K562 (cell line): ENCODE data around the gene CDH8. TPM values are rescaled to one million over a fixed set of nuclear protein-coding genes. Genes with fewer than 3 reads are reported as not detected.

Source experiments
- ATAC-seq: fragments of 200-7000 bp; cut with Tn5 transposase; 3 replicates; pipeline ENCODE4 v1.9.1; 2020; ENCODE audit warnings: moderate library complexity
- BruUV-seq: library from RNA; stranded (reverse); fragments of 400-500 nt; replicated peaks from 2 replicates; lab custom pipeline; 2021; lab: Mats Ljungman, UMichigan
- CTCF ChIA-PET: fragments of 300-600 bp; formaldehyde crosslinking; extraction: SDS; loops from one replicate; lab custom pipeline; 2021; ENCODE audit warnings: low intra/inter-chr PET ratio; lab: Yijun Ruan, JAX
- POLR2A ChIA-PET: fragments of 300-600, 350-650 bp; sonication (Branson Sonifier 250); formaldehyde crosslinking; extraction: SDS; loops from one replicate; lab custom pipeline; 2021; ENCODE audit warnings: antibody characterized with exemption, inconsistent platforms; lab: Yijun Ruan, JAX
- DNase-seq, 4 experiments: peaks; one replicate each; pipeline versions ENCODE4 v3.0.0 to v3.0.0-alpha.2; 2011 to 2018; ENCODE audit warnings: low spot score in 3 of 4, mixed read lengths in 3 of 4; ENCODE audit errors: extremely low read depth in 1 of 4
- FAIRE-seq: peaks from 2 replicates; lab custom pipeline; 2011; peaks lifted over from hg19 to GRCh38; lab: Jason Lieb, UNC
- H2AFZ ChIP-seq: 2 replicates; pipeline ENCODE4 v1.6.0; 2011; ENCODE audit warnings: low read depth, low read length, control low read depth, inconsistent platforms
- H3K27ac ChIP-seq: fragments of 200-600 bp; 3 replicates; pipeline ENCODE4 v1.8.0; 2011; ENCODE audit warnings: low read depth, mild to moderate bottlenecking, control low read depth, inconsistent platforms, low read length, moderate library complexity, mixed read lengths; ENCODE audit errors: extremely low read depth
- H3K27me3 ChIP-seq, 2 experiments: fragments of 300-600 bp in 1 of 2; 2 replicates in 1 of 2; 3 replicates in 1 of 2; pipeline versions ENCODE4 v1.6.0 to v1.8.0; 2011; ENCODE audit warnings: inconsistent platforms in 2 of 2, low read length in 2 of 2, mild to moderate bottlenecking in 1 of 2, mixed read lengths in 1 of 2, moderate library complexity in 1 of 2; ENCODE audit not compliant: control insufficient read depth in 2 of 2, insufficient read depth in 2 of 2
- H3K36me3 ChIP-seq: fragments of 300-600 bp; 3 replicates; pipeline ENCODE4 v1.8.0; 2011; ENCODE audit warnings: mild to moderate bottlenecking, low read length, inconsistent platforms; ENCODE audit not compliant: control insufficient read depth, insufficient read depth
- H3K4me1 ChIP-seq, 2 experiments: fragments of 200-600 bp in 1 of 2; replicated peaks in 1 of 2; 2 replicates in 1 of 2; 3 replicates in 1 of 2; pipeline versions ENCODE4 v1.5.1 to v1.8.0; 2011; ENCODE audit warnings: inconsistent platforms in 2 of 2, low read length in 2 of 2, mild to moderate bottlenecking in 1 of 2, mixed read lengths in 1 of 2, moderate library complexity in 1 of 2; ENCODE audit not compliant: control insufficient read depth in 2 of 2, insufficient read depth in 2 of 2
- H3K4me2 ChIP-seq: 2 replicates; pipeline ENCODE4 v1.6.1; 2011; ENCODE audit warnings: low read length, control low read depth, inconsistent platforms, mixed read lengths; ENCODE audit not compliant: insufficient read depth
- H3K4me3 ChIP-seq: fragments of 200-600 bp; sonication (generic), shearing (Covaris generic); 2 replicates; pipeline ENCODE4 v1.5.1; 2016; ENCODE audit warnings: control low read depth, inconsistent platforms
- H3K79me2 ChIP-seq: fragments of 200-600 bp; 3 replicates; pipeline ENCODE4 v1.8.0; 2011; ENCODE audit warnings: low read length, inconsistent platforms; ENCODE audit not compliant: control insufficient read depth, insufficient read depth
- H3K9ac ChIP-seq, 2 experiments: 2 replicates each; pipeline versions ENCODE4 v1.6.0 to v1.6.1; 2011; ENCODE audit warnings: low read depth in 2 of 2, low read length in 2 of 2, control low read depth in 1 of 2, inconsistent platforms in 1 of 2, mild to moderate bottlenecking in 1 of 2, mixed read lengths in 1 of 2; ENCODE audit not compliant: insufficient read depth in 1 of 2
- H3K9me1 ChIP-seq: one replicate; pipeline ENCODE4 v1.6.0; 2011; ENCODE audit warnings: inconsistent platforms, mild to moderate bottlenecking, low read length, moderate library complexity; ENCODE audit not compliant: control insufficient read depth, insufficient read depth
- H3K9me3 ChIP-seq: replicated peaks from 2 replicates; pipeline ENCODE4 v1.5.1; 2011; ENCODE audit warnings: low read depth, low read length, inconsistent platforms; ENCODE audit not compliant: control insufficient read depth, insufficient read depth
- H4K20me1 ChIP-seq: replicated peaks from 2 replicates; pipeline ENCODE4 v1.6.1; 2011; ENCODE audit warnings: low read length, inconsistent platforms, mixed read lengths; ENCODE audit not compliant: control insufficient read depth, insufficient read depth
- ARID4B ChIP-seq: sonication (generic); formaldehyde crosslinking; IDR thresholded peaks from 2 replicates; pipeline ENCODE4 v1.8.0; 2022; ENCODE audit warnings: mild to moderate bottlenecking, missing genetic modification reagents
- CBX8 ChIP-seq: fragments of 200-600 bp; sonication (generic); IDR thresholded peaks from 2 replicates; pipeline ENCODE4 v1.6.1; 2012; ENCODE audit warnings: borderline replicate concordance, mixed run types, low read depth, mild to moderate bottlenecking, moderate library complexity, mixed read lengths, low read length, control low read depth, inconsistent platforms; ENCODE audit not compliant: poor library complexity, severe bottlenecking; ENCODE audit errors: extremely low read depth
- EGR1 ChIP-seq: fragments of 450-650 bp; conservative IDR thresholded peaks from 2 replicates; pipeline ENCODE4 v1.6.1; 2017; ENCODE audit warnings: mild to moderate bottlenecking
- ETV5 ChIP-seq: sonication (generic); formaldehyde crosslinking; IDR thresholded peaks from 2 replicates; pipeline ENCODE4 v1.4.0; 2020; ENCODE audit warnings: low read depth, mild to moderate bottlenecking, missing genetic modification reagents
- GATAD2B ChIP-seq: fragments of 450-650 bp; IDR thresholded peaks from 2 replicates; pipeline ENCODE4 v1.6.1; 2017; ENCODE audit warnings: mild to moderate bottlenecking, borderline replicate concordance
- HDAC3 ChIP-seq: fragments of 450-650 bp; IDR thresholded peaks from 2 replicates; pipeline ENCODE4 v1.6.1; 2018; ENCODE audit warnings: borderline replicate concordance, mild to moderate bottlenecking, moderate library complexity; ENCODE audit not compliant: partially characterized antibody
- MXD1 ChIP-seq: fragments of 250-450 bp; sonication (Bioruptor Pico); IDR thresholded peaks from 2 replicates; pipeline ENCODE4 v1.8.0; 2021; ENCODE audit warnings: borderline replicate concordance, mild to moderate bottlenecking, moderate library complexity; ENCODE audit not compliant: poor library complexity, severe bottlenecking
- SMARCA5 ChIP-seq: fragments of 450-650 bp; IDR thresholded peaks from 2 replicates; pipeline ENCODE4 v1.6.1; 2016
- TBP ChIP-seq: optimal IDR thresholded peaks from 2 replicates; pipeline ENCODE3; 2011; ENCODE audit warnings: low read depth, low read length, improper control_type of control experiment
- YBX1 ChIP-seq: fragments of 450-650 bp; IDR thresholded peaks from 2 replicates; pipeline ENCODE4 v1.7.1; 2016; ENCODE audit warnings: mild to moderate bottlenecking
- ZBTB26 ChIP-seq: fragments of 450-650 bp; formaldehyde crosslinking; IDR thresholded peaks from 2 replicates; pipeline ENCODE4 v1.4.0; 2022; ENCODE audit warnings: missing genetic modification characterization
- ZNF717 ChIP-seq: fragments of 250-450 bp; sonication (Bioruptor Pico); IDR thresholded peaks from 2 replicates; pipeline ENCODE4 v1.5.0; 2021
- ZNF830 ChIP-seq: fragments of 250-450 bp; sonication (Bioruptor Pico); IDR thresholded peaks from 2 replicates; pipeline ENCODE4 v1.5.0; 2021; ENCODE audit warnings: mild to moderate bottlenecking
- WGBS: fragments of 100-300 bp; shearing (Covaris generic); methylation state at CpG from one replicate; pipeline ENCODE4 v1.1.6; 2016; ENCODE audit warnings: low coverage, mixed read lengths; ENCODE audit not compliant: insufficient coverage; ENCODE audit errors: missing lambda C conversion rate; 5-methylcytosine and 5-hydroxymethylcytosine counted together
- in situ Hi-C: fragments of 300-500 bp; cut with MboI; formaldehyde crosslinking; loops from 4 replicates; pipeline ENCODE4 v1.15.0; 2018; ENCODE audit warnings: inconsistent platforms, mixed read lengths
- intact Hi-C: fragments of 100-400 bp; cut with micrococcal nuclease; formaldehyde crosslinking; loops from 2 replicates; pipeline ENCODE4 v1.14.2; 2022
- polyA plus RNA-seq, 8 experiments: library from polyadenylated mRNA; depleted of rRNA in 4 of 8; stranded (reverse) in 5 of 8; unstranded in 3 of 8; fragments of >200 nt; fragmentation: Nextera tagmentation in 2 of 8; fragmentation: Illumina TruSeq in 1 of 8; extraction: Ambion mirVana in 2 of 8; extraction: Trizol in 1 of 8; gene quantifications; 2 replicates each; pipeline versions ENCODE4 v1.2.1 to v1.2.3, GENCODE V29; 2011 to 2014; ENCODE audit warnings: inconsistent platforms in 1 of 8, missing spikeins in 1 of 8
- total RNA-seq, 7 experiments: library from RNA; depleted of rRNA in 6 of 7; stranded (reverse); fragments of >200 nt in 6 of 7; fragmentation: Illumina TruSeq in 2 of 7; extraction: Trizol in 2 of 7; gene quantifications; 2 replicates each; pipeline versions ENCODE4 v1.2.1 to v1.2.3, GENCODE V29; 2011 to 2021; ENCODE audit warnings: low replicate concordance in 1 of 7
- TF ChIP-seq, protein P1 (sequence below): fragments of 450-650 bp; IDR thresholded peaks from 2 replicates; pipeline ENCODE4 v1.6.1; 2016; ENCODE audit warnings: mild to moderate bottlenecking

Gene CDH8
- total and polyA plus RNA-seq, 9 of the 15 experiments (the other 6 are each of a cell fraction or from before 2014, with no cell fraction given): 0.22 to 1.4 (median 0.42) TPM; not detected in 4

DNA sequence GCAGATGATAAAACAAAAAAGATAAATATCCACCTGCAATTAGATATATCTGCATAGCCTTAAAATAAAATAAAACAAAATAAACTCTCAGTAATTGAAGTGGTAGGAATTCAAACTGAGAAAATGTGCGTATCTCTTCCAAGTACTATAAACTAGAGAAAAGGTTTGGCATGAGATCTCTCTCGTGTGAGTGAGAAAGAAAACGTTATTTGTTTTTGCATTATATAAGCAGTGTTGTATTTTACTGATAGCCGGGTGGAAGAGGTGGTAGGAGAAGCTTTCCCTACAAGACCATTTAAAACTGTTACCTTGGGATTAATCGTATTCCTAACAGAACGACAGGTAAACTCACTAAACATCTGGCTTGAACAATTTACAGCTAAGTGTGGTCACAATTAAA, 15.6 kb downstream of the CDH8 start (continued):
- TF ChIP-seq MXD1: no peak
- TF ChIP-seq, protein P1, sequence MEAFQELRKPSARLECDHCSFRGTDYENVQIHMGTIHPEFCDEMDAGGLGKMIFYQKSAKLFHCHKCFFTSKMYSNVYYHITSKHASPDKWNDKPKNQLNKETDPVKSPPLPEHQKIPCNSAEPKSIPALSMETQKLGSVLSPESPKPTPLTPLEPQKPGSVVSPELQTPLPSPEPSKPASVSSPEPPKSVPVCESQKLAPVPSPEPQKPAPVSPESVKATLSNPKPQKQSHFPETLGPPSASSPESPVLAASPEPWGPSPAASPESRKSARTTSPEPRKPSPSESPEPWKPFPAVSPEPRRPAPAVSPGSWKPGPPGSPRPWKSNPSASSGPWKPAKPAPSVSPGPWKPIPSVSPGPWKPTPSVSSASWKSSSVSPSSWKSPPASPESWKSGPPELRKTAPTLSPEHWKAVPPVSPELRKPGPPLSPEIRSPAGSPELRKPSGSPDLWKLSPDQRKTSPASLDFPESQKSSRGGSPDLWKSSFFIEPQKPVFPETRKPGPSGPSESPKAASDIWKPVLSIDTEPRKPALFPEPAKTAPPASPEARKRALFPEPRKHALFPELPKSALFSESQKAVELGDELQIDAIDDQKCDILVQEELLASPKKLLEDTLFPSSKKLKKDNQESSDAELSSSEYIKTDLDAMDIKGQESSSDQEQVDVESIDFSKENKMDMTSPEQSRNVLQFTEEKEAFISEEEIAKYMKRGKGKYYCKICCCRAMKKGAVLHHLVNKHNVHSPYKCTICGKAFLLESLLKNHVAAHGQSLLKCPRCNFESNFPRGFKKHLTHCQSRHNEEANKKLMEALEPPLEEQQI: no peak
- TF ChIP-seq TBP: no peak
- no peak for TF ChIP-seq HDAC3
- TF ChIP-seq ZNF717: no peak
- no peak for TF ChIP-seq CBX8
- no peak for TF ChIP-seq YBX1

GRCh38 chr16:62019851-62020250, 16.4 kb downstream of the CDH8 start:
- Histone ChIP-seq H3K9me3 (no peaks in the 10 kb centered on the region), H3K9me1 (no peaks in the 10 kb centered on the region), H4K20me1 (no peaks in the 10 kb centered on the region), H3K9ac (no peak overlapping the region), H3K27ac (no peak overlapping the region), H2AFZ (no peak overlapping the region), H3K4me2 (no peak overlapping the region), H3K79me2 (no peaks in the 10 kb centered on the region), H3K36me3 (no peaks in the 10 kb centered on the region), H3K4me1 (no peaks in the 10 kb centered on the region), H3K27me3 (no peaks in the 10 kb centered on the region), H3K4me3 (no peak overlapping the region)
- 0% methylated on average over 1 of the region's 1 CpG for WGBS
- ChIA-PET CTCF (no interaction called here), POLR2A (no interaction called here)
- ATAC-seq (no peak), FAIRE-seq (no peak), DNase-seq (no peak)
- BruUV-seq: no TSS peak
- in situ Hi-C loops (no loop called here), intact Hi-C loops (no loop called here)
- TF ChIP-seq EGR1 (no peak), ZBTB26 (CRISPR knock-in tag) (no peak), ARID4B (CRISPR knock-in tag) (no peak), ETV5 (CRISPR knock-in tag) (no peak), ZNF830 (CRISPR knock-in tag) (no peak), GATAD2B (no peak), SMARCA5 (no peak)
